Ishikawa (cell line): Measurements from ENCODE around the gene KDM4D.

Experiments used
- CEBPB ChIP-seq: IDR thresholded peaks from 2 replicates; pipeline ENCODE4 v1.6.1; 2012
- CREB1 ChIP-seq: IDR thresholded peaks from 2 replicates; pipeline ENCODE4 v1.6.1; 2012; ENCODE audit warnings: low read depth
- EP300 ChIP-seq: IDR thresholded peaks from 2 replicates; pipeline ENCODE4 v1.6.1; 2012; ENCODE audit warnings: borderline replicate concordance
- FOXM1 ChIP-seq: IDR thresholded peaks from 2 replicates; pipeline ENCODE4 v1.6.1; 2012; ENCODE audit warnings: low read depth, borderline replicate concordance
- MAX ChIP-seq: IDR thresholded peaks from 2 replicates; pipeline ENCODE4 v1.6.1; 2012
- REST ChIP-seq: IDR thresholded peaks from 2 replicates; pipeline ENCODE4 v1.6.1; 2012; ENCODE audit warnings: low read depth, mild to moderate bottlenecking
- TAF1 ChIP-seq: IDR thresholded peaks from 2 replicates; pipeline ENCODE4 v1.6.1; 2012; ENCODE audit warnings: low read depth, mild to moderate bottlenecking
- TEAD4 ChIP-seq: IDR thresholded peaks from 2 replicates; pipeline ENCODE4 v1.6.1; 2012
- YY1 ChIP-seq: IDR thresholded peaks from 2 replicates; pipeline ENCODE4 v1.6.1; 2012; ENCODE audit warnings: low read depth

- no peak for TF ChIP-seq CEBPB
- TF ChIP-seq EP300, result no peak
- no peak for TF ChIP-seq CREB1
- TF ChIP-seq TAF1, result no peak
- no peak for TF ChIP-seq TEAD4
- TF ChIP-seq REST, result no peak
- TF ChIP-seq MAX, result no peak
- no peak for TF ChIP-seq YY1
- no peak for TF ChIP-seq FOXM1
Observed at GRCh38 chr11:94959179-94959578, 14.3 kb upstream of the KDM4D start.
